ENCODE measurements around the gene ANKDD1B.

DNA sequence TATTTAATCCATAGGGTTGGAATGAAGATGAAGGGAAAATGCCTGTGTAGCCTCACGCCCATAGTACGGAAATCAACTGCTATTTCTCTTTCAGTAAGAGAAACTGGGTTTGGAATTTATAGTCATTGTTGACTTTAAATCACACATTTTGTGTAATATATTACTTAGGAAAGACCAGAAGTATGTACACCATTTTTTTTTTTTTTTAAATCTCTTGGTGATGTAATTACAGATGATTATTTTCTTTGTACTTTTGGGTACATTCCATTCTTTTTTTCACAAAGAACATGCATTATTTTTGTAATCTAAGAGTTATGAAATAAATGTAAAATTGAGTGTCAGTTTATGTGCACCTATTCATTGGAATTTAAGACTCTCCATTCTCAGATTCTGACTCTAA is 60.3 kb downstream of the ANKDD1B start:
- TF ChIP-seq, protein P1, sequence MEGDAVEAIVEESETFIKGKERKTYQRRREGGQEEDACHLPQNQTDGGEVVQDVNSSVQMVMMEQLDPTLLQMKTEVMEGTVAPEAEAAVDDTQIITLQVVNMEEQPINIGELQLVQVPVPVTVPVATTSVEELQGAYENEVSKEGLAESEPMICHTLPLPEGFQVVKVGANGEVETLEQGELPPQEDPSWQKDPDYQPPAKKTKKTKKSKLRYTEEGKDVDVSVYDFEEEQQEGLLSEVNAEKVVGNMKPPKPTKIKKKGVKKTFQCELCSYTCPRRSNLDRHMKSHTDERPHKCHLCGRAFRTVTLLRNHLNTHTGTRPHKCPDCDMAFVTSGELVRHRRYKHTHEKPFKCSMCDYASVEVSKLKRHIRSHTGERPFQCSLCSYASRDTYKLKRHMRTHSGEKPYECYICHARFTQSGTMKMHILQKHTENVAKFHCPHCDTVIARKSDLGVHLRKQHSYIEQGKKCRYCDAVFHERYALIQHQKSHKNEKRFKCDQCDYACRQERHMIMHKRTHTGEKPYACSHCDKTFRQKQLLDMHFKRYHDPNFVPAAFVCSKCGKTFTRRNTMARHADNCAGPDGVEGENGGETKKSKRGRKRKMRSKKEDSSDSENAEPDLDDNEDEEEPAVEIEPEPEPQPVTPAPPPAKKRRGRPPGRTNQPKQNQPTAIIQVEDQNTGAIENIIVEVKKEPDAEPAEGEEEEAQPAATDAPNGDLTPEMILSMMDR (IDR thresholded peaks at IDR 0.05; ENCODE audit: low read depth, low read length): no peak
- no peak for TF ChIP-seq POLR2A (IDR thresholded peaks at IDR 0.05; ENCODE audit: extremely low read depth, insufficient read length)
- TF ChIP-seq, protein P2, sequence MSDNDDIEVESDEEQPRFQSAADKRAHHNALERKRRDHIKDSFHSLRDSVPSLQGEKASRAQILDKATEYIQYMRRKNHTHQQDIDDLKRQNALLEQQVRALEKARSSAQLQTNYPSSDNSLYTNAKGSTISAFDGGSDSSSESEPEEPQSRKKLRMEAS (IDR thresholded peaks at IDR 0.05; ENCODE audit: low read depth, low read length): no peak

All from NB4 (cell line).